ENCODE data around the gene SNX18. TPM values are rescaled to one million over a fixed set of nuclear protein-coding genes. Genes with fewer than 3 reads are reported as not detected.
A peak's percentile ranks its signal among the peaks of the same experiment; 100 is the strongest.

Gene SNX18
- total RNA-seq, 1 experiment from 2014 or later, result 28.0 TPM

DNA sequence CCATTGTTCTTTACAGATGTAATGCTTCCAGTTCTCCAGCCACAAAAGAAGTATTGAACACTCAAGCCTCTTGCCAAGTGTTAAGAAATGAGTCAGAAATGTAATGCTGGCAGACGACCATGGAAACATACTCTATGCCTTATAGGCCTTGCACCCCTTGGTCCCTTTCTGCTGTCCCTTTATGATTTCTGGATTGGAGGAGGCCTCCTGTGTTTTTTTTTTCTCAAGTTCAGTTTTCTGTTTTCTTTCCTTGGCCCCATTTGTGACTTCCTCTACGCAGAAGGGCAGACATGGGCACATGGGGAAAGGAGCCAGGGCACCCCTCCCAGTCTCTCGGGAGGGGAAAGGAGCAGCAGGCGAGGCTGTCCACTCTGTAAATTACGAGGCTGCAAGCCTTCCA lies 53.4 kb downstream of the SNX18 start:
- no peaks in the 10 kb centered on the region for H3K4me1 Mint-ChIP-seq (ENCODE audit: low read depth, unreplicated experiment)
- H3K4me1 ChIP-seq, result no peaks in the 10 kb centered on the region; the same call in 1 of the 2 replicates
- POLR2A ChIA-PET, result no interaction called here
- H3K27me3 Mint-ChIP-seq (ENCODE audit: insufficient read depth, unreplicated experiment), result no peaks in the 10 kb centered on the region
- intact Hi-C loops (cut with micrococcal nuclease; ENCODE audit: unreplicated experiment), result no loop called here
- TF ChIP-seq, protein P1, sequence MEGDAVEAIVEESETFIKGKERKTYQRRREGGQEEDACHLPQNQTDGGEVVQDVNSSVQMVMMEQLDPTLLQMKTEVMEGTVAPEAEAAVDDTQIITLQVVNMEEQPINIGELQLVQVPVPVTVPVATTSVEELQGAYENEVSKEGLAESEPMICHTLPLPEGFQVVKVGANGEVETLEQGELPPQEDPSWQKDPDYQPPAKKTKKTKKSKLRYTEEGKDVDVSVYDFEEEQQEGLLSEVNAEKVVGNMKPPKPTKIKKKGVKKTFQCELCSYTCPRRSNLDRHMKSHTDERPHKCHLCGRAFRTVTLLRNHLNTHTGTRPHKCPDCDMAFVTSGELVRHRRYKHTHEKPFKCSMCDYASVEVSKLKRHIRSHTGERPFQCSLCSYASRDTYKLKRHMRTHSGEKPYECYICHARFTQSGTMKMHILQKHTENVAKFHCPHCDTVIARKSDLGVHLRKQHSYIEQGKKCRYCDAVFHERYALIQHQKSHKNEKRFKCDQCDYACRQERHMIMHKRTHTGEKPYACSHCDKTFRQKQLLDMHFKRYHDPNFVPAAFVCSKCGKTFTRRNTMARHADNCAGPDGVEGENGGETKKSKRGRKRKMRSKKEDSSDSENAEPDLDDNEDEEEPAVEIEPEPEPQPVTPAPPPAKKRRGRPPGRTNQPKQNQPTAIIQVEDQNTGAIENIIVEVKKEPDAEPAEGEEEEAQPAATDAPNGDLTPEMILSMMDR (IDR thresholded peaks at IDR 0.05; ENCODE audit: insufficient read depth in 1 of 2, low read depth in 1 of 2, low read length in 1 of 2, severe bottlenecking in 1 of 2, unreplicated experiment in 1 of 2), result no peak
- H3K4me3 ChIP-seq (ENCODE audit: low read depth, low read length), result no peak overlapping the region
- H3K27ac Mint-ChIP-seq (ENCODE audit: unreplicated experiment), result no peak overlapping the region
- H3K36me3 ChIP-seq (ENCODE audit: control insufficient read depth, insufficient read depth, low read length), result no peaks in the 10 kb centered on the region
- no peak for DNase-seq
- no TSS peak for BruUV-seq (replicated peaks)
- no peak overlapping the region for H3K4me3 Mint-ChIP-seq (ENCODE audit: unreplicated experiment)
- no peaks in the 10 kb centered on the region for H3K27me3 ChIP-seq (replicated peaks; ENCODE audit: control insufficient read depth, insufficient read depth, low read length)
- no peaks in the 10 kb centered on the region for H3K36me3 Mint-ChIP-seq (ENCODE audit: insufficient read depth, unreplicated experiment)
- H3K9me3 ChIP-seq, result no peaks in the 10 kb centered on the region
- no peaks in the 10 kb centered on the region for H3K9me3 Mint-ChIP-seq (ENCODE audit: unreplicated experiment)
- CTCF ChIA-PET, result no interaction called here

DNA sequence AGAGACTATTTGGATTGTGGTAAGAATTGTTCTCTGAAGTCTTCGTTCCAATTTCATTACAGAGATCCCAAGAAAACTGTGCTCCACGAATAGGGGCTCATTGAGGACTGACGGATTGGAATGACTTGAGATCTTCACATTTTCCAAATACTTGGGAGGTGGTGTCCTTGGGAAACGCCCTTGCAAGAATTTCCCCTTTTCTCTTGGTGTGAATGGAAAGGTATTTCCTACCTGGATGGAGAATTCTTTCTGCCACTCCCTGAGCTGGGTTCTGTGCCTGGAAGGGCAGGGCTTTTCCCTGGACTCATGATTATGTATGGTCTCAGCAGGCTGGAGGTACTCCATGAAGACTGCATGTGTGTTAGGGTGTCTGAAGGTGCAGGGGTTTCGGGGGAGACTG lies 53.9 kb downstream of the SNX18 start:
- no peaks in the 10 kb centered on the region for H3K36me3 Mint-ChIP-seq (ENCODE audit: insufficient read depth, unreplicated experiment)

DNA sequence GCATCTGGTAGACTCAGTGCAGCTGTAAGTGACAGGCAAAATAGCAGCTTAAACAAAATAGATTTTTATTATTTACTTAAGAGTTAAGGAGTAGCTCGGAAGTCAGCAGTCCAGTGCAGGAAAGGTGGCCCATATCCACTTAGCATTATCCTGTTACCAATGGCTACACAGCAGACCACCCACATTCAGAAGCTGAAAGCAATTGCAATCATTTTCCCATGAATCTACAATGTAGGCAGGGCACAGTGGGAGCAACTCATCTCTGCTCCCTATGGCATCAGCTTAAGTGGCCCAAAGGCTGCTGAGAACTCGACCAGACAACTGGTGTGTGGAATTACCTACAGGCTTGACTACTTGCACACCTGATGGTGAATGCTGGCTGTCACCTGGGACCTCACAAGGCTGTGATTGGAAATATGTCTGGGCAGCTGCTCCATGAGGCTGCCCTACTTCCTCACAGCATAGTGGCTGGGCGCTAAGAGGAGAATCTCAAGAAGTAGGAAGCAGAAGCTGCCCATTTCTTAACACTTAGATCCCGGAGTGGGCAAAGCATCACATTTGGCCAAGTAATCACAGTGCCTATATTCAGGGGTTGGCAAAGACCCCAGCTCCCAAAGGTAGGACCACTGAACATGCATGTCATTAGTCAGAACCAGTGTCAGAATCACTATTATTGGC lies 56.4 kb downstream of the SNX18 start:
- Histone ChIP-seq H3K4me1 (no peaks in the 10 kb centered on the region; the same call in 1 of the 2 replicates), H3K4me3 (ENCODE audit: low read depth, low read length) (no peak overlapping the region), H3K9me3 (no peaks in the 10 kb centered on the region), H3K27me3 (replicated peaks; ENCODE audit: control insufficient read depth, insufficient read depth, low read length) (no peaks in the 10 kb centered on the region), H3K36me3 (ENCODE audit: control insufficient read depth, insufficient read depth, low read length) (no peaks in the 10 kb centered on the region)
- ChIA-PET CTCF (no interaction called here), POLR2A (no interaction called here)
- no peaks in the 10 kb centered on the region for H3K36me3 Mint-ChIP-seq (ENCODE audit: insufficient read depth, unreplicated experiment)
- BruUV-seq (replicated peaks), result no TSS peak
- H3K27me3 Mint-ChIP-seq (ENCODE audit: insufficient read depth, unreplicated experiment), result no peaks in the 10 kb centered on the region
- H3K4me3 Mint-ChIP-seq (ENCODE audit: unreplicated experiment), result no peak overlapping the region
- H3K27ac Mint-ChIP-seq (ENCODE audit: unreplicated experiment), result no peak overlapping the region
- no peaks in the 10 kb centered on the region for H3K4me1 Mint-ChIP-seq (ENCODE audit: low read depth, unreplicated experiment)
- no peaks in the 10 kb centered on the region for H3K9me3 Mint-ChIP-seq (ENCODE audit: unreplicated experiment)
- intact Hi-C loops (cut with micrococcal nuclease; ENCODE audit: unreplicated experiment), result no loop called here
- TF ChIP-seq, protein P1 (IDR thresholded peaks at IDR 0.05; ENCODE audit: insufficient read depth in 1 of 2, low read depth in 1 of 2, low read length in 1 of 2, severe bottlenecking in 1 of 2, unreplicated experiment in 1 of 2), result no peak
- DNase-seq, result no peak

More for the DNA sequence above, 53.9 kb downstream of the SNX18 start:
- H3K4me1 ChIP-seq, result no peaks in the 10 kb centered on the region; the same call in 1 of the 2 replicates
- no peaks in the 10 kb centered on the region for H3K36me3 ChIP-seq (ENCODE audit: control insufficient read depth, insufficient read depth, low read length)
- no peaks in the 10 kb centered on the region for H3K9me3 Mint-ChIP-seq (ENCODE audit: unreplicated experiment)
- TF ChIP-seq, protein P1 (IDR thresholded peaks at IDR 0.05; ENCODE audit: insufficient read depth in 1 of 2, low read depth in 1 of 2, low read length in 1 of 2, severe bottlenecking in 1 of 2, unreplicated experiment in 1 of 2), result no peak
- ChIA-PET CTCF (no interaction called here), POLR2A (no interaction called here)
- no TSS peak for BruUV-seq (replicated peaks)
- DNase-seq, result peak in 1 of 2 experiments; percentile 39
- no peak overlapping the region for H3K27ac Mint-ChIP-seq (ENCODE audit: unreplicated experiment)
- H3K4me3 ChIP-seq (ENCODE audit: low read depth, low read length), result no peak overlapping the region
- no peak overlapping the region for H3K4me3 Mint-ChIP-seq (ENCODE audit: unreplicated experiment)
- intact Hi-C loops (cut with micrococcal nuclease; ENCODE audit: unreplicated experiment), result no loop called here
- no peaks in the 10 kb centered on the region for H3K9me3 ChIP-seq
- no peaks in the 10 kb centered on the region for H3K4me1 Mint-ChIP-seq (ENCODE audit: low read depth, unreplicated experiment)
- H3K27me3 ChIP-seq (replicated peaks; ENCODE audit: control insufficient read depth, insufficient read depth, low read length), result no peaks in the 10 kb centered on the region
- H3K27me3 Mint-ChIP-seq (ENCODE audit: insufficient read depth, unreplicated experiment), result no peaks in the 10 kb centered on the region
